RPMI7951 (cell line): ENCODE results near the gene PIK3CG. TPM values are rescaled to one million over a fixed set of nuclear protein-coding genes. Genes with fewer than 3 reads are reported as not detected.
"Not testable (repeated sequence)": the region's sequence is repeated elsewhere in the genome, so short reads cannot be mapped to it uniquely, and the experiment has no call there.

Experiments used
- DNase-seq: peaks from one replicate; pipeline ENCODE4 v3.0.0-alpha.2; 2012; ENCODE audit warnings: low read depth
- total RNA-seq: library from RNA; depleted of rRNA; stranded (reverse); fragments of >200 nt; shearing (Covaris generic); gene quantifications from 2 replicates; pipeline ENCODE4 v1.2.3, GENCODE V29; 2014

The PIK3CG gene
- total RNA-seq, 1 experiment from 2014 or later: 3.2 TPM

DNA sequence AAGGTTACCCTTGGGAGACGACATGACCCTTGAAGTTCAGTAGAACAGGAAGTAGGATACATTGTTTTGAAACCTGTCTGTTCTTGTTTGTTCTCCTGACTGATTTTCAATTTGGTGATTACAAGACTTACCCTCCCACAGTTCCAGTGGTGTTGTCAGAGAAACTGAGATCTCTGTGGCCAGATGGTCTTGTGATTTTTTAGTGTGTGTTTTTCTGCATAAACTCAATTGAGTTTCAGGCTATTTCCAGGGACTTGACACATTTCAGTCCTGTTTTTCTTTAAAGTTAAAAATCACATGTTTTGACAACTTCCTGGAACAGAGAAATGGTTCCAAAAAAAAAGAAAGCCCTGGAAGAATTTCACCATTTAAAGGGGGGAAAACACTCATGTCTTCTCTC, 22.3 kb downstream of the PIK3CG start:
- DNase-seq: no peak

DNA sequence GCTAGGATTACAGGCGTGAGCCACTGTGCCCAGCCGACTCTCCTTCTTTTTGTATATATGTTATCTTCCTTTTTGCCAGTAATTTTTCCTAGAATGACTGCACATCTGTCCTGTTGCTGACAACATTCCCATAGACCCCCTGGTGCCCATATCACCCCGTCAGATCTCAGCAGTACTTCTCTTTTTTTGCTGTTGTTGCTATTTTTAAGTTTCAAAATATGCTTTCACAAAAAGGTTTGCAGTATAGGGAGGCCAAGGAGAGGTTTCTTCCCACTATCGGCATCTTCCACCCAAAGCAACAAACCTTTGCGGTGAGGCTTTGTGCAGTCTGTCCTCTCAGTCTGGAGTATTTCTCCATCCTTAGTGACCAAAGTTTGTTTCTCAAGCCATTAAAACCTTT, 23.1 kb downstream of the PIK3CG start:
- no peak for DNase-seq

DNA sequence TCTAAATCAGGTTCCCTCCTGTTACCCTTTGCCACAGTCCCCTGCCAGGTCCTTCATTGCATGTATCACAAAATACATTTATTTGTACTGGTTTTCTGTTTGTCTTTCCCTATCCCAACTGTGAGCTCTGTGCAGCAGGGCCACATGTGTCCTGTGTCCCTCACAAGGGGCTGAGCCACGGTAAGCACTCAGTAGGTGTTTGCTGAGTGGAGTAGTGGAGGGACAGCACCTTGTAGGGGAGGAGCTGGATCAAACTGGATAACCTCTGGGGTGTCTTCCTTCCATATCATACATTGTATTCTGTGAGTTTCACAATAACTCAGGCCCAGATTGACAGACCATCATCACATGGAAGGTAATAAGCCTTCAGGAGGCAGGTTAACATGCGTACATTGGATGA, 25.9 kb downstream of the PIK3CG start:
- DNase-seq: no peak

DNA sequence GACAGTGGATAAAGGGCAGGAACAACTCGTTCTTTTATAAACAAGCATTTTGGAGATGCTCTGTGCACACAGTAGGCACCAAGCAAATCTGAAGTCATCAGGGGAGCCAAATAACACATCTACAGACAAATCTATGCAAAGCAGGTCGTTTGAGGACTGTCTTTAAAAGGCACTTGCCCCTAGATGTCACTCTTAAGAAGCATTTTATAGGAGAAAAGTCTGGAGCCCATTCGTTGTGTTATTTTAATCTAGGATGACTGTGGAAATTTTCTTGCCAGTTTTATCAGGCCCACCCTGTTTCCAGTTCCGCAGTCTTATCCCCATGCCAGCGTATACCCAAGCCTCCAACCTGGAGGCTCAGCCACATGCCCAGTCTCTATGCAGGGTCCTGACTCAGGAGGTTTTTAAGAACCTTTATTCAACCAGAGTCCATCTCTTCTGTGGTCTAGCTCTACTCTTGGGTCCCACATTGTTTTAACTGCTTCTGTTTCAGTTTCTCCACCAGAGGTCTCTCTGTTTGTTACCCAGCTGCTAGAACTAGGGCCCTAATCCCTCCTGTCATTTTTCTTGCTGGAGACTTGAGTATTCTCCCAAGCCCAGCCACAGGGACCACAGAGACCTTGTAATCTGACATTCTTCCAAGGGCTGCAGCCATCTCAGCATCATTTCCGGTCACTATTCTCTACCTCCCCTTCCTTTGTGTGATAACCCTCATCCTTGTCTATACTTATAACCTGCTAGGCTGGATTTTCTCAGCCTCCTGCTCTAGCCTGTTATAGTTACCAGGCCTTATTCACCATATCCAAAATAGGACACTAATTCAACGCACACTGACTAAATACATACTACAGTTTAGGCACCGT, 26.7 kb downstream of the PIK3CG start:
- no peak for DNase-seq

DNA sequence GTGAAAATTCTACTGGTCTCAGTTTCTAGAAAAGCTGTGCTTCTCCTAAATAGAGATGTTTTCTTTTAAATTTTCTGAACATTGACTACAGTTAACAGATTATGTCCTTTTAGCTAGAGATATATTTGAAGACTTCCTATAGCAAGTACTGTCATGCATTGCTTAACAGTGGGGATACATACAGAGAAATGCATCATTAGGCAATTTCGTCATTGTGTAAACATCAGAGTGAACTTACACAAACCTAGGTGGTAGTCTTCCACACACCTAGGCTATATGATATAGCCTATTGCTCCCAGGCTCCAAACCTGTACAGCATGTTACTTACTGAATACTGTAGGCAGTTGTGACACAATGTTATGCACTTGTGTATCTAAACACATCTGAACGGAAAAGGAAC, 28.5 kb downstream of the PIK3CG start:
- no peak for DNase-seq

DNA sequence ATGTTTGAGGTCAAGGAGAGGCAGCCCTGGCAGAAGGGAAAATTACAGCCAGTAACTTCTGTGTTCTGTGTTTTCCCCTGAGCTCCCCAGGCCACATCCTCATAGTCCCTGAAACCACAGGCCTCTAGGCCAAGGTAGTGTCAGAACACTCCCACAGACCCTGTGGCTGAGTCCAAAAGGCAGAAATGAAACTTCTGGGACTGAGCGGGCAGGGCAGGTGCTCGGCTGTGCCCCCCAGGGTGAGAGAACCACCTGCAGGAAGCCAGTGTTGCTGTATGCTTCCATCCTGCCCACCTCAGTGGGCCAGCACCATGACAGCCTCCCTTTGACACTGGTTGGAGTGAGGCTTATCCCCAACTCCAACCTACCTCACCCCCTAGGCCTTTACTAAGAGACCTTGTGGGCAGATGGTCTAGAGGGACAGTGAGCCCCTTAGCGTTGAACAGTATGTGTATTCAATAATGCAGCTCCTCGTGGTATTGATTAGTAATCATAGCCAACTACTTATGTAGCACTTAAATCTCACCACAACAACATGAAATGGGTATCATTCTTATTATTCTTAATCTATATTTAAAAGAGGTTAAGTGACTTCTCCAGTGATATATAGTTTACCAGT, 30.3 kb downstream of the PIK3CG start:
- DNase-seq: no peak

DNA sequence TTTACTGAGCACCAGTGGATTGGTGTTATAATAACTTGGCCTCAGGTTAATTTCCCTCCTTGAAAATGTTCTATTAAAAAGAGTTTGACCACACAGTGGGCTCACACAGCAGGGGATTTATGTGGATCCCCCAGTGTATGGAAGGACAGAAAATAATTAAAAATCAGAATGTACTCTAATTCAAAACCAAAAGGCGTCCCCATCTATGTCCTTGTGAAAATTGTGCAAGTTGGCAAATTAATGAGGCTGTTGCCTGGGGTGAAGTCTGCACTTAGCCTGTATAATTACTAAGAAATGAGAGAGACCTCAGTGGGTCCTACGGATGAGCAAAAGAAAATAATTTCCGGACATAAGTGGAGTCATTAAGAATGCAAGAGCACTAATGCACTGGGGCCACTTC, 31.1 kb downstream of the PIK3CG start:
- no peak for DNase-seq

DNA sequence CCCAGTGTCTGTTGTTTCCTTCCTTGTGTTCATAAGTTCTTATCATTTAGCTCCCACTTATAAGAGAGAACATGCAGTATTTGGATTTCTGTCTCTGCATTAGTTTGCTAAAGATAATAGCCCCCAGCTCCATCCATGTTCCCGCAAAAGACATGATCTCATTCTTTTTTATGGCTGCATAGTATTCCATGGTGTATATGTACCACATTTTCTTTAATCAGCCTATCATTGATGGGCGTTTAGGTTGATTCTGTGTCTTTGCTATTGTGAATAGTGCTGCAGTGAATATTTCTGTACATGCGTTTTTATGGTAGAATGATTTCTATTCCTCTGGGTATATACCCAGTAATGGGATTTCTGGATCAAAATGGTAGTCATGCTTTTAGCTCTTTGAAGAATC, 32.5 kb downstream of the PIK3CG start:
- not testable (repeated sequence) for DNase-seq

DNA sequence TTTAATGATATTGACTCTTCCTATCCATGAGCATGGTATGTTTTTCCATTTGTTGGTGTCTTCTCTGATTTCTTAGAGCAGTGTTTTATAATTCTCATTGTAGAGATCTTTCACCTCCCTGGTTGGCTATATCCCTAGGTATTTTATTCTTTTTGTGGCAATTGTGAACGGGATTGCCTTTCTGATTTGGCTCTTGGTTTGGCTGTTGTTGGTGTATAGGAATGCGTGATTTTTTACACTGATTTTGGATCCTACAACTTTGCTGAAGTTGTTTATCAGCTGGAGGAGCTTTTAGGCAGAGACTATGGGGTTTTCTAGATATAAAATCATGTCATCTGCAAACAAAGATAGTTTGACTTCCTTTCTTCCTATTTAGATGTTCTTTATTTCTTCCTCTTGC, 33.9 kb downstream of the PIK3CG start:
- DNase-seq: not testable (repeated sequence)

DNA sequence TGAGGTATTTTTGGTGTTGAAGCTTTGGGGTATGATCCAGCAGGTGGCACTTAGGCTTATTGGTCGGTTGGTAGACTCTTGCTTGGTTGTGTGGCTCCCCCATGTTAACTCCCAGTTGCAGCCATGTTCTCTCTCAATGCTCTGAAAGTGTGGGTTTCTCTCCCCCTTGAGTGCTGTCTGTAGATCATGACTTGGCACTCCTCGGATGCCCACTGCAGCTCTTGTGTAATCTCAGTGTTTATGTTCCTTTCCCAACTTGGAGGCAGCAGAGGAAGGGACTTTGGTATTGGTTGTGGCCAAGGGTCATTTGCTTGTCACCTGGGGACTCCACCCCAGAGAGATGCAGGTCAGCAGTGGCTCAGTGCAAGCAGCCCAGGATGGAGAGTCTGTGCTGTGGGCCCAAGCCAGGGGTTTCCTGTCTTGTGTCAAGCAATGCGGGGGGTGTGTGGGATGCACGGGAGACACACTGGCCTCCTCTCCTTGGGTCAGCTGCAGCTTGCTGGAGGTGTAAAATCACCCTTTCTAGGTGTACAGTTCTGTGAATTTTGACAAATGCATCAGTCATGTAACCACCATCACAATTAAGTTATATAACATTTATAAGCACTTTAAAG, 36.9 kb downstream of the PIK3CG start:
- DNase-seq: no peak

DNA sequence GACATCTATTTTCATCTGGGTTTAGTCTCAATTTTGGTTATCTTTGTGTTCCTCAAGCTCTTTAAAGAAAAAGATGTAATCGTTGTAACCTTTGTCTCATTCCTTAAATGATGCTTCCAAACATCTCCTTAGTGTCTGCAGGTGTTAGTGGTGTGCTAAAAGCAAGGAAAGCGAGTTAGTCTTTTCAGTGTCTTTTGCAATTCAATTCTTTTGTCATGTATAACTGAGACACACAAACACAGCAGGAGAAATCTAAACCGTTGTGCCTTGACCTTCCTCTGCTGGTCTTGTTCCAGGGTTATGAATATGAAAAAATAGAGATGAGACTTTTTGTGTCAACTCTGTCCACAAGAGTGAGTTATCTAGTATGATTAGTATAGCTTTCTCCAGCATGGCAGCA, 40.7 kb downstream of the PIK3CG start:
- DNase-seq: no peak

DNA sequence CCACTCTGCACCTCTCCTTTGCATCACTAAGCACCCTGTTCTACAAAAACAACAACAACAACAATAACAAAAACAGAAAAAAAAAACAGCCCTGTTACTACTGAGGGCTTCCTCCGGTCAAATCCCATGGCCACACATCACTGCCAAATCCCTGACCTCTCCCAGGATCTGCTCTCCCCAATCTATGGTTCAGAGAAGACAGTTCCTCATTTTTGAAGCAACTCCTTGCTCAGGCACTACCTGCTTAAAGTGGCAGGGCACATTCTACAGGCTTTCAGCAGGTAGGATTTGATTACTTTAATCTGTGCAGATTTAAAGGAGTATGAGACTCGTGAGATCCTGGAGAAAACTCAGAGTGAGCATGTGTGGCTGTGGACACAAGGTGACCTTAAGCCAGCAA, 46.9 kb downstream of the PIK3CG start:
- DNase-seq: no peak

DNA sequence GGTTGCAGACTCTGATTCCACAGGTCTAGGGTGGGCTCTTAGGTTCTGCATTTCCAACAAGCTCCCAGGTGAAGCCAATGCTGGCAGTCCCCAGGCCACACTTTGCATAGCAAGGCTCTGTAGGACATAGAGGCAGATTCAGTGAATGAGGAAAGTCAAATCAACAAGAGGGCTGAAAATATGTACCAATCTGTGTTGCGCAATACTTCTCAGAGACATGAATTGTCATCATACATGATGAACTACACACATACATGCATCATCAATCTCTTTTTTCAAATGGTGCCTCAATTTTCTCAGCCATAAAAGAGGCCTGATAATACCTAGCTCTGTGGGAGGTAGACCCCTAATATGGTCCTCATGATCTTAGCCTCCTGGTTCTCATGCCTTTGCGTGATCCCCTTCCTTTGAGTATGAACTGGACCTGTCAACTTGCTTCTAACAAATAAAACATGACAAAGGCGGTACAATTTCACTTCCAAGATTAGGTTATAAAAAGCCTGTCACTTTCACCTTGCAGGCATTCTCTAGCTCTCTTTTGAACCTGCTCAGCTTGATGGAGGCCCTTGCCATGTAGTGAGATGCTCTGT, 49.0 kb downstream of the PIK3CG start:
- no peak for DNase-seq

DNA sequence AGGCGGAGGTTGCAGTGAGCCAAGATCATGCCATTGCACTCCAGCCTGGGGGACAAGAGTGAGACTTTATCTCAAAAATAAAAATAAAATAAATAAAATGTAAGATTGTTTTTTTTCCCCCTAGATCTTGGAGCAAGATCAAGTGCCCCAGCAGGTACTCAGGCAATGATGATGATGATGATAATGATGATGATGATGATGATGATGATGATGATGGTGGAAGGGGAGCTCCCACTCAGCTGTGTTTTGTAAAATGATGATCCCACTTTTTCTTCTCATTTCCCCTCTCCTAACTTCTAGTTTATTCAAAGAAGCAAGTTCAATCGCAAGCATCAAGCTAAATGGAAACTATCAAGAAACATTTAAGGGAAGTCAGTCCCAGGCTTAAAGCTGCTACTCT, 50.3 kb downstream of the PIK3CG start:
- no peak for DNase-seq

DNA sequence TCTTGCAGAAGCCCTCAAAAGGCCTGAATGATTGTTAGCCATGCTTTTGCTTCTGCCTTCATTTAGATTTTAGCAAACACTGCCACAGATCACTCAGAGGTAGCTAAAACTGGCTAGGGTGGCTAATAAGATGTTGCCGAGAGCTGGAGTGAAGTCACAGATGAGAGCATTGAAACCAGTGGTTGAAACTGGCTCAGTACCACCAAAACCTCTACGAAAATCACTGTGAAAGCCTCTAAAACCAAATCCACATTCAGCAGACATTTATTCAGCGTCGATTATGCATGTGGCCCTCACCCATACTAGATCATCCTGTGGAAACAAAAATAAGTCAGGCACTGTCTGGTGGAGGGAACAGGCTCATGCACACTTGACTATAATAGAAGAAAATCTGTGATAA, 50.8 kb downstream of the PIK3CG start:
- DNase-seq: no peak

DNA sequence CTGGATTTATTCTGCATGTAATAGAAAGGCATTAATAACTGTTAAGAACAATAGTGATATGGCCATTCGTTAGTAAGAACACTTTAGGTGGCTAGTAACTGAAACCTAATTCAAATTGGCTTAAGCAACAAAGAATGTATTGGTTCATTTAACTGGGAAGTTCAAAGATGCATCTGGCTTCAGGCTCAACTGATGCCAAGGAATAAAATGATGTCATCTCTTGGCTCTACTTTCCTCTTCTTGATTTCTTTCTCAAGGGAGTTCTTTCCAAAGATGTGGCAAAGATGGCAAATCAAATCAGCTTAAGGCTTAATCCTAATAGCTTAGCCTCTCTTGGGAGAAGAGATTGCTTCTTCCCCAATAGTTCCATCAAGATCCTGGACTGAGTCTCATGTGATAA, 51.6 kb downstream of the PIK3CG start:
- no peak for DNase-seq

DNA sequence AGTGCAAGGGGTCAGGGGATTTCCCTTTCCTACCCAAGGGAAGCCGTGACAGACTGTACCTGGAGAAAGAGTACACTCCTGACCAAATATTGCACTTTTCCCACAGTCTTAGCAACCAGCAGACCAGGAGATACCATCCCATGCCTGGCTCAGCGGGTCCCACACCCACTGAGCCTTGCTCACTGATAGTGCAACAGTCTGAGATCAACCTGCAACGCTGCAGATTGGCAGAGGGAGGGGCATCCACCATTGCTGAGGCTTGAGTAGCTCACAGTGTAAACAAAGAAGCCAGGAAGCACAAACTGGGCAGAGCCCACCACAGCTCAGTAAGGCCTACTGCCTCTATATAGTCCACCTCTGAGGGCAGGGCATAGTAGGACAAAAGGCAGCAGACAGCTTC, 53.9 kb downstream of the PIK3CG start:
- DNase-seq: no peak

DNA sequence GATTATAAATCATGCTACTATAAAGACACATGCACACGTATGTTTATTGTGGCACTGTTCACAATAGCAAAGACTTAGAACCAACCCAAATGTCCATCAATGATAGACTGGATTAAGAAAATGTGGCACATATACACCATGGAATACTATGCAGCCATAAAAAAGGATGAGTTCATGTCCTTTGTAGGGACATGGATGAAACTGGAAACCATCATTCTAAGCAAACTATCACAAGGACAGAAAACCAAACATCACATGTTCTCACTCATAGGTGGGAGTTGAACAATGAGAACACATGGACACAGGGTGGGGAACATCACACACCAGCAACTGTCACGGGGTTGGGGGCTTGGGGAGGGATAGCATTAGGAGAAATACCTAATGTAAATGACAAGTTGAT, 59.4 kb downstream of the PIK3CG start:
- not testable (repeated sequence) for DNase-seq

DNA sequence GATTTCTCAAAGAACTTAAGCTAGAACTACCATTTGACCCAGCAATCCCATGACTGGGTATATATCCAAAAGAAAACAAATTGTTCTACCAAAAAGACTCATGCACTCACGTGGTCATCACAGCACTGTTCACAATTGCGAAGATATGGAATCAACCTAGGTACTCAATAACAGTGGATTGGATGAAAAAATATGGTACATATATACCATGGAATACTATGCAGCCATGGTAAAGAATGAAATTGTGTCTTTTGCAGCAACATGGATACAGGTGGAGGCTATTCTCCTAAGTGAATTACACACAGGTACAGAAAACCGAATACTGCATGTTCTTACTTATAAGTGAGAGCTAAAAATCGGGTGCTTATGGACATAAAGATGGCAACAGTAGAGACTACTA, 61.8 kb downstream of the PIK3CG start:
- DNase-seq: no peak

DNA sequence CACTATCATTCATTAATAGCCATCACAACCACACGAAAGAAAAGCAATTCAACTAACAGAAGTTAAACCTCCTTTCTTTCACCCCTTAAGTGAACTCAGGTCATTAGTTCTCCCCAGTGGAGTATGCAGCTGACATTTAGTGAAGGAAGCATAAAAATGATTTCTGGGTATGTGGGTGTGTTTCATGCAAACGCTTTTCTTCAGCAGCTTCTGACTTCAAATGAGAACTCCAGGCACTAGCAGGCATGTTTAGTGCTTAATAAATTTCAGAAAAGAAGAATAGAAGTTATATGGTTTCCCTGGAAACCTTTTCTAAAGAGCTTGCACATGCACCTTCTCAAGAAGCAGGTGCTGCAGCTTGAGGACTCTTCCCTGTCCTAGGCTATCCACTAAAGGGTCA, 62.5 kb downstream of the PIK3CG start:
- no peak for DNase-seq

DNA sequence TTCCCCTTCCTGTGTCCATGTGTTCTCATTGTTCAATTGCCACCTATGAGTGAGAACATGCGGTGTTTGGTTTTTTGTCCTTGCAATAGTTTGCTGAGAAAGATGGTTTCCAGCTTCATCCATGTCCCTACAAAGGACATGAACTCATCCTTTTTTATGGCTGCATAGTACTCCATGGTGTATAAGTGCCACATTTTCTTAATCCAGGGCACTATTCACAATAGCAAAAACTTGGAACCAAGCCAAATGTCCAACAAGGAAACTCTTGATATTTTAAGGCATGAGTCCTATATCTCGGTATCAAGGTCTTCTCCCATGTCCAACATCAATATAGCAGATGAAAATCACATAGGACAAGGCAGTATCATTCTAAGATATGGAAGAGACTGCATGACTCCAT, 64.5 kb downstream of the PIK3CG start:
- not testable (repeated sequence) for DNase-seq

DNA sequence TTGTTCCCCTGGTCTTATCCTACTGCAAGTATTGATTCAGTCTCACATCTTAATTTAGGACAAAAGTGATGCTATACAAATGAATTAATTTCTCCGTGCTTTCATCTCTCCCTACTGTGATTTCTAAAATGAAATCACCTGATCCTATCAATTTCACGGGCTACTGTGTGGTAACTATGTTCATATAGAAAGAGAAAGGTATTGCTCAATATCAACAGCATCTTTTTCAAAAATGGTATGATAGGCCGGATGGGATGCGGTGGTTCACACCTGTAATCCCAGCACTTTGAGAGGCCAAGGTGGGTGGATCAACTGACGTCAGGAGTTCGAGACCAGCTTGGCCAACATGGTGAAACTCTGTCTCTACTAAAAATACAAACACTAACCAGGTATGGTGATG, 71.2 kb downstream of the PIK3CG start:
- no peak for DNase-seq

DNA sequence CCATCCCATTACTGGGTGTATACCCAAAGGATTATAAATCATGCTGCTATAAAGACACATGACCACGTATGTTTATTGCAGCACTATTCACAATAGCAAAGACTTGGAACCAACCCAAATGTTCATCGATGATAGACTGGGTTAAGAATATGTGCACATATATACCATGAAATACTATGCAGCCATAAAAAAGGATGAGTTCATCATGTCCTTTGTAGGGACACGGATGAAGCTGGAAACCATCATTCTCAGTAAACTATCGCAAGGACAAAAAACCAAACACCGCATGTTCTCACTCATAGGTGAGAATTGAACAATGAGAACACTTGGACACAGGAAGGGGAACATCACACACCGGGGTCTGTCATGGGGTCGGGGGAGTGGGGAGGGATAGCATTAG, 73.0 kb downstream of the PIK3CG start:
- DNase-seq: not testable (repeated sequence)
